HCT116 (cell line): ENCODE measurements around the gene SMIM45.

ENCODE experiments used
- ATAC-seq: fragments of 200-7000 bp; cut with Tn5 transposase; 2 replicates; pipeline ENCODE4 v1.9.1; 2020; ENCODE audit warnings: mild to moderate bottlenecking, moderate library complexity
- BruUV-seq: library from RNA; stranded (reverse); fragments of 400-500 nt; replicated peaks from 2 replicates; lab custom pipeline; 2021; lab: Mats Ljungman, UMichigan
- CTCF ChIA-PET: fragments of 300-600 bp; sonication (Branson Sonifier 250); formaldehyde crosslinking; loops from one replicate; lab custom pipeline; 2021; ENCODE audit warnings: antibody characterized with exemption; lab: Charles Lee
- POLR2A ChIA-PET: fragments of 300-600, 350-600 bp; sonication (Branson Sonifier 250); formaldehyde crosslinking; loops from one replicate; lab custom pipeline; 2021; ENCODE audit warnings: antibody characterized with exemption; lab: Charles Lee
- RAD21 ChIA-PET, 2 experiments: fragments of 300-600 bp; sonication (Branson Sonifier 250); formaldehyde crosslinking; loops; one replicate each; lab custom pipeline; 2023; ENCODE audit warnings: low total read pairs in 2 of 2; ENCODE audit not compliant: uncharacterized antibody in 2 of 2, unreplicated experiment in 2 of 2, low non-redundant PET in 1 of 2; lab: Charles Lee
- DNase-seq: peaks from one replicate; pipeline ENCODE4 v3.0.0-alpha.2; 2010; ENCODE audit warnings: low read depth, low spot score
- H2AFZ ChIP-seq: fragments of 200-600 bp; shearing (Covaris generic), sonication (generic); 2 replicates; pipeline ENCODE4 v1.6.1; 2017; ENCODE audit warnings: low read depth, mixed run types, mixed read lengths, antibody characterized with exemption, low read length; ENCODE audit not compliant: poor library complexity, severe bottlenecking
- H3K27ac ChIP-seq: 2 replicates; pipeline ENCODE4 v1.5.1; 2012; ENCODE audit warnings: low read depth, low read length
- H3K27me3 ChIP-seq: fragments of 200-600 bp; sonication (generic); 2 replicates; pipeline ENCODE4 v1.6.1; 2016; ENCODE audit warnings: mixed run types, low read length, mixed read lengths; ENCODE audit not compliant: insufficient read depth
- H3K36me3 ChIP-seq, 2 experiments: fragments of 200-500 bp in 1 of 2; fragments of 200-600 bp in 1 of 2; sonication (Bioruptor generic) in 1 of 2; sonication (generic) in 1 of 2; 2 replicates each; pipeline versions ENCODE4 v1.5.1 to v1.6.1; 2014 to 2016; ENCODE audit warnings: low read length in 2 of 2, inconsistent platforms in 1 of 2, mixed read lengths in 1 of 2, mixed run types in 1 of 2; ENCODE audit not compliant: insufficient read depth in 2 of 2, control insufficient read depth in 1 of 2
- H3K4me1 ChIP-seq, 2 experiments: fragments of 200-600 bp in 1 of 2; sonication (generic) in 1 of 2; 2 replicates each; pipeline versions ENCODE4 v1.5.1 to v1.6.1; 2012 to 2017; ENCODE audit warnings: low read length in 2 of 2, inconsistent platforms in 1 of 2, mild to moderate bottlenecking in 1 of 2, mixed read lengths in 1 of 2, mixed run types in 1 of 2, moderate library complexity in 1 of 2; ENCODE audit not compliant: insufficient read depth in 2 of 2, control insufficient read depth in 1 of 2
- H3K4me2 ChIP-seq: fragments of 200-600 bp; sonication (generic); 2 replicates; pipeline ENCODE4 v1.6.1; 2017; ENCODE audit warnings: mixed run types, low read length, mixed read lengths
- H3K4me3 ChIP-seq, 2 experiments: fragments of 200-600 bp in 1 of 2; sonication (generic) in 1 of 2; replicated peaks in 1 of 2; 2 replicates each; pipeline ENCODE4 v1.5.1; 2011 to 2016; ENCODE audit warnings: low read length in 2 of 2, control low read depth in 1 of 2, low read depth in 1 of 2, mild to moderate bottlenecking in 1 of 2, mixed read lengths in 1 of 2, mixed run types in 1 of 2
- H3K79me2 ChIP-seq: fragments of 200-600 bp; sonication (generic); 2 replicates; pipeline ENCODE4 v1.6.1; 2017; ENCODE audit warnings: mild to moderate bottlenecking, mixed run types, low read length, moderate library complexity, mixed read lengths; ENCODE audit not compliant: insufficient read depth
- H3K9ac ChIP-seq: fragments of 200-600 bp; sonication (generic); 2 replicates; pipeline ENCODE4 v1.6.1; 2016; ENCODE audit warnings: low read length, mixed read lengths
- H3K9me2 ChIP-seq: fragments of 200-600 bp; sonication (generic), shearing (Covaris generic); 2 replicates; pipeline ENCODE4 v1.6.1; 2017; ENCODE audit warnings: mixed run types, mild to moderate bottlenecking, moderate library complexity; ENCODE audit not compliant: insufficient read depth
- H3K9me3 ChIP-seq, 2 experiments: fragments of 200-500 bp in 1 of 2; fragments of 200-600 bp in 1 of 2; sonication (Bioruptor generic) in 1 of 2; sonication (generic) in 1 of 2; 2 replicates each; pipeline ENCODE4 v1.6.1; 2014 to 2017; ENCODE audit warnings: low read length in 2 of 2, mixed read lengths in 2 of 2, inconsistent platforms in 1 of 2, low read depth in 1 of 2, mild to moderate bottlenecking in 1 of 2, mixed run types in 1 of 2, moderate library complexity in 1 of 2; ENCODE audit not compliant: control insufficient read depth in 1 of 2, insufficient read depth in 1 of 2
- H4K20me1 ChIP-seq: fragments of 200-600 bp; sonication (generic), shearing (Covaris generic); 2 replicates; pipeline ENCODE4 v1.6.1; 2017; ENCODE audit warnings: mixed run types, mild to moderate bottlenecking, moderate library complexity; ENCODE audit not compliant: insufficient read depth
- EGR1 ChIP-seq: IDR thresholded peaks from 2 replicates; pipeline ENCODE4 v1.6.1; 2012; ENCODE audit warnings: low read depth
- EZH2 ChIP-seq: fragments of 200-600 bp; sonication (generic); IDR thresholded peaks from 2 replicates; pipeline ENCODE4 v1.6.1; 2017; ENCODE audit warnings: antibody characterized with exemption, mixed run types
- EZH2phosphoT487 ChIP-seq: fragments of 200-600 bp; IDR thresholded peaks from 2 replicates; pipeline ENCODE4 v1.6.1; 2018; ENCODE audit warnings: antibody characterized with exemption, borderline replicate concordance
- JUND ChIP-seq: IDR thresholded peaks from 2 replicates; pipeline ENCODE4 v1.6.1; 2012
- POLR2A ChIP-seq: IDR thresholded peaks from 2 replicates; pipeline ENCODE4 v1.7.0; 2011; ENCODE audit warnings: borderline replicate concordance; ENCODE audit not compliant: insufficient read depth, insufficient read length; ENCODE audit errors: extremely low read depth
- POLR2AphosphoS5 ChIP-seq: IDR thresholded peaks from 2 replicates; pipeline ENCODE4 v1.6.1; 2011; ENCODE audit warnings: mild to moderate bottlenecking, low read depth, low read length, moderate library complexity
- RAD21 ChIP-seq: IDR thresholded peaks from 2 replicates; pipeline ENCODE4 v1.6.1; 2012; ENCODE audit warnings: low read depth, mild to moderate bottlenecking
- TCF7L2 ChIP-seq: IDR thresholded peaks from 2 replicates; pipeline ENCODE4 v1.7.0; 2011; ENCODE audit warnings: borderline replicate concordance, inconsistent platforms; ENCODE audit not compliant: insufficient read depth, insufficient read length; ENCODE audit errors: extremely low read depth
- YY1 ChIP-seq: IDR thresholded peaks from 2 replicates; pipeline ENCODE4 v1.6.1; 2011; ENCODE audit warnings: low read length, low read depth, moderate library complexity, mild to moderate bottlenecking; ENCODE audit not compliant: insufficient replicate concordance; ENCODE audit errors: extremely low read depth
- ZBTB33 ChIP-seq: IDR thresholded peaks from 2 replicates; pipeline ENCODE4 v1.6.1; 2011; ENCODE audit warnings: mild to moderate bottlenecking, low read length, moderate library complexity; ENCODE audit not compliant: insufficient replicate concordance; ENCODE audit errors: extremely low read depth
- ZFX ChIP-seq: fragments of 450-650 bp; IDR thresholded peaks from 2 replicates; pipeline ENCODE4 v1.6.1; 2017
- intact Hi-C: fragments of 100-400 bp; cut with micrococcal nuclease; formaldehyde crosslinking; loops from 2 replicates; pipeline ENCODE4 v1.10.0; 2022
- TF ChIP-seq, protein P1 (sequence below), 3 experiments: fragments of 200-600 bp in 1 of 3; sonication (generic) in 1 of 3; IDR thresholded peaks in 2 of 3; conservative IDR thresholded peaks in 1 of 3; 2 replicates each; pipeline ENCODE4 v1.5.1; 2012 to 2017; ENCODE audit warnings: low read depth in 2 of 3, low read length in 2 of 3, antibody characterized with exemption in 1 of 3, borderline replicate concordance in 1 of 3, control low read depth in 1 of 3, mild to moderate bottlenecking in 1 of 3, mixed read lengths in 1 of 3, mixed run types in 1 of 3, moderate library complexity in 1 of 3; ENCODE audit not compliant: insufficient read depth in 1 of 3

The SMIM45 gene

GRCh38 chr22:41911001-41911611 is 40.8 kb upstream of the SMIM45 start:
- Histone ChIP-seq H3K4me2 (no peak overlapping the region), H2AFZ (no peak overlapping the region), H3K9ac (no peak overlapping the region), H3K4me1 (peaks cover 6 to 27% of the 10 kb centered on the region in 2 experiments), H3K27ac (no peak overlapping the region), H4K20me1 (no peaks in the 10 kb centered on the region), H3K27me3 (no peaks in the 10 kb centered on the region), H3K9me3 (no peaks in the 10 kb centered on the region), H3K9me2 (no peaks in the 10 kb centered on the region), H3K4me3 (no peak overlapping the region), H3K36me3 (peaks cover 3 to 5% of the 10 kb centered on the region in 2 experiments; a peak in 2 of 4 replicates), H3K79me2 (no peaks in the 10 kb centered on the region)
- ChIA-PET CTCF (interaction anchor here (1.1 kb wide), 1 partner anchor 214 kb away, joined by 3 read pairs; no protein-coding TSS in a partner anchor), POLR2A (no interaction called here), RAD21 (no interaction called here)
- TF ChIP-seq RAD21 (no peak), YY1 (no peak)
- intact Hi-C loops = no loop called here
- DNase-seq = no peak
- no TSS peak for BruUV-seq
- no peak for ATAC-seq

GRCh38 chr22:41912338-41913039 is 39.5 kb upstream of the SMIM45 start:
- Histone ChIP-seq H3K9ac (no peak overlapping the region), H3K27ac (no peak overlapping the region), H3K9me2 (no peaks in the 10 kb centered on the region), H3K27me3 (no peaks in the 10 kb centered on the region), H3K4me1 (peaks cover 6 to 29% of the 10 kb centered on the region in 2 experiments), H2AFZ (no peak overlapping the region), H3K36me3 (0 out of 4 replicates have a peak, but pooled peaks cover 0 to 2% of the 10 kb centered on the region in 2 experiments), H3K4me3 (no peak overlapping the region), H4K20me1 (no peaks in the 10 kb centered on the region), H3K9me3 (no peaks in the 10 kb centered on the region), H3K79me2 (no peaks in the 10 kb centered on the region), H3K4me2 (peak overlapping the region; percentile 42)
- RAD21 ChIA-PET = no interaction called here
- POLR2A ChIA-PET = no interaction called here
- intact Hi-C loops = no loop called here
- no peak for ATAC-seq
- TF ChIP-seq, protein P1, sequence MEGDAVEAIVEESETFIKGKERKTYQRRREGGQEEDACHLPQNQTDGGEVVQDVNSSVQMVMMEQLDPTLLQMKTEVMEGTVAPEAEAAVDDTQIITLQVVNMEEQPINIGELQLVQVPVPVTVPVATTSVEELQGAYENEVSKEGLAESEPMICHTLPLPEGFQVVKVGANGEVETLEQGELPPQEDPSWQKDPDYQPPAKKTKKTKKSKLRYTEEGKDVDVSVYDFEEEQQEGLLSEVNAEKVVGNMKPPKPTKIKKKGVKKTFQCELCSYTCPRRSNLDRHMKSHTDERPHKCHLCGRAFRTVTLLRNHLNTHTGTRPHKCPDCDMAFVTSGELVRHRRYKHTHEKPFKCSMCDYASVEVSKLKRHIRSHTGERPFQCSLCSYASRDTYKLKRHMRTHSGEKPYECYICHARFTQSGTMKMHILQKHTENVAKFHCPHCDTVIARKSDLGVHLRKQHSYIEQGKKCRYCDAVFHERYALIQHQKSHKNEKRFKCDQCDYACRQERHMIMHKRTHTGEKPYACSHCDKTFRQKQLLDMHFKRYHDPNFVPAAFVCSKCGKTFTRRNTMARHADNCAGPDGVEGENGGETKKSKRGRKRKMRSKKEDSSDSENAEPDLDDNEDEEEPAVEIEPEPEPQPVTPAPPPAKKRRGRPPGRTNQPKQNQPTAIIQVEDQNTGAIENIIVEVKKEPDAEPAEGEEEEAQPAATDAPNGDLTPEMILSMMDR (IDR thresholded peaks at IDR 0.05 in 2 of 3, conservative IDR thresholded peaks at IDR 0.05 in 1 of 3; ENCODE audit: borderline replicate concordance in 1 of 3, insufficient read depth in 1 of 3, low read depth in 2 of 3, low read length in 2 of 3) = no peak
- TF ChIP-seq EGR1 = no peak
- TF ChIP-seq EZH2phosphoT487 = no peak
- no peak for TF ChIP-seq YY1
- no peak for TF ChIP-seq ZBTB33
- no peak for TF ChIP-seq ZFX
- no peak for TF ChIP-seq TCF7L2
- no peak for TF ChIP-seq EZH2
- no peak for TF ChIP-seq POLR2A
- no peak for TF ChIP-seq JUND
- TF ChIP-seq POLR2AphosphoS5 = no peak
- no peak for TF ChIP-seq RAD21
- no TSS peak for BruUV-seq
- no peak for DNase-seq
- CTCF ChIA-PET = interaction anchor here (1.4 kb wide), 1 partner anchor 13 kb away, joined by 3 read pairs; no protein-coding TSS in a partner anchor
